ENCODE results near the gene VARS2. TPM values are rescaled to one million over a fixed set of nuclear protein-coding genes. Genes with fewer than 3 reads are reported as not detected.

VARS2 gene
- total and polyA plus RNA-seq, 8 donors: 34.0 to 54.3 (median 44.7) TPM

- no peak for ATAC-seq
- no peak for TF ChIP-seq CTCF (IDR thresholded peaks at IDR 0.05)
- no peaks in the 10 kb centered on the region for H3K27me3 ChIP-seq
- intact Hi-C loops (cut with DNase I): no loop called here
- DNase-seq: no peak
- no peak overlapping the region for H3K27ac ChIP-seq
- H3K9me3 ChIP-seq: no peaks in the 10 kb centered on the region
- no peaks in the 10 kb centered on the region for H3K4me1 ChIP-seq
- H3K4me3 ChIP-seq: no peak overlapping the region
- peaks cover 0 to 63% of the 10 kb centered on the region in 2 donors for H3K36me3 ChIP-seq
These were observed 18.7 kb upstream of the VARS2 start for GRCh38 chr6:30895343-30895742.

- ATAC-seq (no peak), DNase-seq (no peak)
- Histone ChIP-seq H3K36me3 (peaks cover 0 to 60% of the 10 kb centered on the region in 2 donors), H3K4me3 (no peak overlapping the region), H3K4me1 (no peaks in the 10 kb centered on the region), H3K9me3 (no peaks in the 10 kb centered on the region), H3K27me3 (no peaks in the 10 kb centered on the region), H3K27ac (no peak overlapping the region)
- TF ChIP-seq CTCF (IDR thresholded peaks at IDR 0.05): no peak
- intact Hi-C loops (cut with DNase I): no loop called here
These were observed 17.5 kb upstream of the VARS2 start for GRCh38 chr6:30896541-30896940.

- no peak overlapping the region for H3K27ac ChIP-seq
- H3K4me3 ChIP-seq: no peak overlapping the region
- H3K4me1 ChIP-seq: no peaks in the 10 kb centered on the region
- no peaks in the 10 kb centered on the region for H3K9me3 ChIP-seq
- TF ChIP-seq CTCF (IDR thresholded peaks at IDR 0.05): no peak
- ATAC-seq: no peak
- peaks cover 0 to 54% of the 10 kb centered on the region in 2 donors for H3K36me3 ChIP-seq
- intact Hi-C loops (cut with DNase I): no loop called here
- DNase-seq: no peak
- H3K27me3 ChIP-seq: no peaks in the 10 kb centered on the region
These were observed 16.2 kb upstream of the VARS2 start for GRCh38 chr6:30897882-30898281.

GRCh38 chr6:30898750-30899360, 15.2 kb upstream of the VARS2 start:
- Histone ChIP-seq H3K4me3 (no peak overlapping the region), H3K36me3 (peaks cover 0 to 46% of the 10 kb centered on the region in 2 donors), H3K4me1 (no peaks in the 10 kb centered on the region), H3K27me3 (no peaks in the 10 kb centered on the region), H3K9me3 (no peaks in the 10 kb centered on the region), H3K27ac (no peak overlapping the region)
- DNase-seq: no peak
- intact Hi-C loops (cut with DNase I): no loop called here
- TF ChIP-seq CTCF (IDR thresholded peaks at IDR 0.05): no peak
- no peak for ATAC-seq

GRCh38 chr6:30900863-30901417, 13.1 kb upstream of the VARS2 start:
- TF ChIP-seq CTCF (IDR thresholded peaks at IDR 0.05): no peak
- H3K4me3 ChIP-seq: no peak overlapping the region
- no peaks in the 10 kb centered on the region for H3K27me3 ChIP-seq
- H3K4me1 ChIP-seq: no peaks in the 10 kb centered on the region
- no peak for DNase-seq
- intact Hi-C loops (cut with DNase I): no loop called here
- no peak for ATAC-seq
- H3K36me3 ChIP-seq: peaks cover 0 to 34% of the 10 kb centered on the region in 2 donors
- no peaks in the 10 kb centered on the region for H3K9me3 ChIP-seq
- H3K27ac ChIP-seq: no peak overlapping the region
